Karpas-422 (cell line): Measurements from ENCODE around the gene GAL3ST3. TPM values are rescaled to one million over a fixed set of nuclear protein-coding genes. Genes with fewer than 3 reads are reported as not detected.
"Not testable (repeated sequence)": the region's sequence is repeated elsewhere in the genome, so short reads cannot be mapped to it uniquely, and the experiment has no call there.

Source experiments
- DNase-seq: peaks from one replicate; pipeline ENCODE4 v3.0.0-alpha.2; 2015
- H2AFZ ChIP-seq: fragments of 200-600 bp; sonication (generic); 2 replicates; pipeline ENCODE4 v1.6.1; 2014; ENCODE audit warnings: antibody characterized with exemption, low read length, mixed read lengths
- H3K27ac ChIP-seq: fragments of 200-600 bp; sonication (generic); 2 replicates; pipeline ENCODE4 v1.5.1; 2014; ENCODE audit warnings: mild to moderate bottlenecking, low read length, moderate library complexity
- H3K27me3 ChIP-seq: fragments of 200-600 bp; sonication (generic); 2 replicates; pipeline ENCODE4 v1.6.1; 2014; ENCODE audit warnings: low read length, mixed read lengths
- H3K36me3 ChIP-seq: fragments of 200-600 bp; sonication (generic); 2 replicates; pipeline ENCODE4 v1.6.1; 2014; ENCODE audit warnings: low read length, mixed read lengths; ENCODE audit not compliant: insufficient read depth
- H3K4me1 ChIP-seq: fragments of 200-600 bp; sonication (generic); 2 replicates; pipeline ENCODE4 v1.6.1; 2014; ENCODE audit warnings: mild to moderate bottlenecking, low read length, mixed read lengths
- H3K4me2 ChIP-seq: fragments of 200-600 bp; sonication (generic); 2 replicates; pipeline ENCODE4 v1.6.1; 2014; ENCODE audit warnings: low read length, low read depth, mild to moderate bottlenecking; ENCODE audit not compliant: poor library complexity, severe bottlenecking
- H3K4me3 ChIP-seq: fragments of 200-600 bp; sonication (generic); 2 replicates; pipeline ENCODE4 v1.5.1; 2014; ENCODE audit warnings: mild to moderate bottlenecking, antibody characterized with exemption, low read length, mixed read lengths
- H3K79me2 ChIP-seq: fragments of 200-600 bp; sonication (generic); 2 replicates; pipeline ENCODE4 v1.6.1; 2014; ENCODE audit warnings: mild to moderate bottlenecking, low read length, mixed read lengths
- H3K9ac ChIP-seq: fragments of 200-600 bp; sonication (generic); 2 replicates; pipeline ENCODE4 v1.6.0; 2014; ENCODE audit warnings: low read length
- H3K9me2 ChIP-seq: fragments of 200-600 bp; sonication (generic), shearing (Covaris generic); replicated peaks from 2 replicates; pipeline ENCODE4 v1.6.0; 2014; ENCODE audit warnings: mild to moderate bottlenecking, low read length, moderate library complexity; ENCODE audit not compliant: insufficient read depth
- H3K9me3 ChIP-seq: fragments of 300-700, 200-600 bp; sonication (generic); 2 replicates; pipeline ENCODE4 v1.6.1; 2014; ENCODE audit warnings: low read length, mixed read lengths
- H4K20me1 ChIP-seq: fragments of 200-600 bp; sonication (generic); 2 replicates; pipeline ENCODE4 v1.6.1; 2014; ENCODE audit warnings: mild to moderate bottlenecking, antibody characterized with exemption, low read length, low read depth; ENCODE audit not compliant: insufficient read depth
- total RNA-seq: library from RNA; depleted of rRNA; stranded (reverse); fragments of >200 nt; shearing (Covaris generic); gene quantifications from 2 replicates; pipeline ENCODE4 v1.2.3, GENCODE V29; 2014; ENCODE audit warnings: low replicate concordance; rRNA removed

The GAL3ST3 gene
- not detected in 2 replicates for total RNA-seq

GRCh38 chr11:66048547-66049323 lies at the start of gene GAL3ST3:
GAL3ST3 (minus strand) TSS chr11:66049161; CDS start chr11:66045415, 3,746 bp downstream.
- DNase-seq = no peak
- H3K4me1 ChIP-seq = peaks cover 43% of the 10 kb centered on the region
- no peaks in the 10 kb centered on the region for H3K27me3 ChIP-seq
- no peak within 1 kb of the TSS for H3K4me3 ChIP-seq
- no peak within 1 kb of the TSS for H3K4me2 ChIP-seq
- no peak within 1 kb of the TSS for H2AFZ ChIP-seq
- H3K27ac ChIP-seq = no peak within 1 kb of the TSS
- H3K79me2 ChIP-seq = peaks cover 16% of the 10 kb centered on the region
- H4K20me1 ChIP-seq = peaks cover 9% of the 10 kb centered on the region
- peak within 1 kb of the TSS; percentile 9; the same call in 1 of the 2 replicates for H3K9ac ChIP-seq
- H3K9me3 ChIP-seq = no peaks in the 10 kb centered on the region
- H3K36me3 ChIP-seq = peaks cover 5% of the 10 kb centered on the region; the same call in 1 of the 2 replicates
- no peaks in the 10 kb centered on the region for H3K9me2 ChIP-seq

GRCh38 chr11:66092125-66092524 lies 43.2 kb upstream of the GAL3ST3 start:
- not testable (repeated sequence) for H3K27me3 ChIP-seq, H3K27ac ChIP-seq, H3K4me3 ChIP-seq, H3K9me2 ChIP-seq, H3K4me2 ChIP-seq, H2AFZ ChIP-seq, DNase-seq, H3K9ac ChIP-seq, H3K9me3 ChIP-seq, H4K20me1 ChIP-seq
- H3K36me3 ChIP-seq = peaks cover 25% of the 10 kb centered on the region
- H3K79me2 ChIP-seq = peaks cover 58% of the 10 kb centered on the region
- H3K4me1 ChIP-seq = peaks cover 29% of the 10 kb centered on the region

GRCh38 chr11:66090288-66090687 lies 41.3 kb upstream of the GAL3ST3 start:
- Histone ChIP-seq H3K9ac (no peak overlapping the region), H3K4me1 (peaks cover 31% of the 10 kb centered on the region), H3K4me3 (no peak overlapping the region), H3K4me2 (no peak overlapping the region), H3K9me3 (peaks cover 5% of the 10 kb centered on the region; the same call in 1 of the 2 replicates), H4K20me1 (no peaks in the 10 kb centered on the region), H3K9me2 (no peaks in the 10 kb centered on the region), H3K79me2 (peaks cover 61% of the 10 kb centered on the region), H3K27ac (no peak overlapping the region), H2AFZ (no peak overlapping the region), H3K27me3 (no peaks in the 10 kb centered on the region), H3K36me3 (peaks cover 25% of the 10 kb centered on the region)
- no peak for DNase-seq

- DNase-seq = no peak
- no peak overlapping the region for H3K27ac ChIP-seq
Observed at GRCh38 chr11:66089067-66089466, 40.1 kb upstream of the GAL3ST3 start.

GRCh38 chr11:66087148-66087908 lies 38.4 kb upstream of the GAL3ST3 start:
- no peak overlapping the region for H2AFZ ChIP-seq
- peaks cover 90% of the 10 kb centered on the region for H3K79me2 ChIP-seq
- H4K20me1 ChIP-seq = no peaks in the 10 kb centered on the region
- H3K36me3 ChIP-seq = peaks cover 25% of the 10 kb centered on the region
- peak overlapping the region; percentile 35; the same call in 1 of the 2 replicates for H3K4me3 ChIP-seq
- peak; percentile 49 for DNase-seq
- H3K27me3 ChIP-seq = no peaks in the 10 kb centered on the region
- peak overlapping the region; percentile 42 for H3K4me2 ChIP-seq
- peaks cover 61% of the 10 kb centered on the region for H3K4me1 ChIP-seq
- H3K27ac ChIP-seq = peak overlapping the region; percentile 55
- no peaks in the 10 kb centered on the region for H3K9me2 ChIP-seq
- peaks cover 5% of the 10 kb centered on the region; the same call in 1 of the 2 replicates for H3K9me3 ChIP-seq
- H3K9ac ChIP-seq = peak overlapping the region; percentile 29

More at GRCh38 chr11:66089067-66089466, 40.1 kb upstream of the GAL3ST3 start:
- Histone ChIP-seq H3K9me3 (peaks cover 5% of the 10 kb centered on the region; the same call in 1 of the 2 replicates), H3K36me3 (peaks cover 25% of the 10 kb centered on the region), H3K27me3 (no peaks in the 10 kb centered on the region), H3K4me1 (peaks cover 43% of the 10 kb centered on the region), H3K9ac (no peak overlapping the region), H3K4me3 (no peak overlapping the region), H2AFZ (no peak overlapping the region), H4K20me1 (no peaks in the 10 kb centered on the region), H3K4me2 (no peak overlapping the region), H3K79me2 (peaks cover 72% of the 10 kb centered on the region), H3K9me2 (no peaks in the 10 kb centered on the region)

GRCh38 chr11:66084821-66085475 lies 36.0 kb upstream of the GAL3ST3 start:
- Histone ChIP-seq H4K20me1 (peaks cover 6% of the 10 kb centered on the region; the same call in 1 of the 2 replicates), H3K36me3 (peaks cover 20% of the 10 kb centered on the region), H3K27ac (peak overlapping the region; percentile 74), H3K9me2 (no peaks in the 10 kb centered on the region), H3K4me3 (no peak overlapping the region), H3K4me2 (peak overlapping the region; percentile 69), H3K4me1 (peaks cover 85% of the 10 kb centered on the region), H2AFZ (no peak overlapping the region), H3K79me2 (peaks cover 100% of the 10 kb centered on the region), H3K27me3 (no peaks in the 10 kb centered on the region), H3K9me3 (no peaks in the 10 kb centered on the region), H3K9ac (peak overlapping the region; percentile 39)
- DNase-seq = no peak

- Histone ChIP-seq H3K27ac (peak overlapping the region; percentile 74), H4K20me1 (peaks cover 11% of the 10 kb centered on the region; the same call in 1 of the 2 replicates), H3K27me3 (no peaks in the 10 kb centered on the region), H3K79me2 (peaks cover 100% of the 10 kb centered on the region), H3K9me2 (no peaks in the 10 kb centered on the region), H2AFZ (no peak overlapping the region), H3K9ac (peak overlapping the region; percentile 22), H3K4me3 (no peak overlapping the region), H3K4me1 (peaks cover 95% of the 10 kb centered on the region), H3K36me3 (peaks cover 11% of the 10 kb centered on the region), H3K4me2 (peak overlapping the region; percentile 69), H3K9me3 (no peaks in the 10 kb centered on the region)
- DNase-seq = no peak
Observed at GRCh38 chr11:66083767-66084166, 34.8 kb upstream of the GAL3ST3 start.
